ENCODE results near the gene STEEP1.

- TF ChIP-seq, protein P1, sequence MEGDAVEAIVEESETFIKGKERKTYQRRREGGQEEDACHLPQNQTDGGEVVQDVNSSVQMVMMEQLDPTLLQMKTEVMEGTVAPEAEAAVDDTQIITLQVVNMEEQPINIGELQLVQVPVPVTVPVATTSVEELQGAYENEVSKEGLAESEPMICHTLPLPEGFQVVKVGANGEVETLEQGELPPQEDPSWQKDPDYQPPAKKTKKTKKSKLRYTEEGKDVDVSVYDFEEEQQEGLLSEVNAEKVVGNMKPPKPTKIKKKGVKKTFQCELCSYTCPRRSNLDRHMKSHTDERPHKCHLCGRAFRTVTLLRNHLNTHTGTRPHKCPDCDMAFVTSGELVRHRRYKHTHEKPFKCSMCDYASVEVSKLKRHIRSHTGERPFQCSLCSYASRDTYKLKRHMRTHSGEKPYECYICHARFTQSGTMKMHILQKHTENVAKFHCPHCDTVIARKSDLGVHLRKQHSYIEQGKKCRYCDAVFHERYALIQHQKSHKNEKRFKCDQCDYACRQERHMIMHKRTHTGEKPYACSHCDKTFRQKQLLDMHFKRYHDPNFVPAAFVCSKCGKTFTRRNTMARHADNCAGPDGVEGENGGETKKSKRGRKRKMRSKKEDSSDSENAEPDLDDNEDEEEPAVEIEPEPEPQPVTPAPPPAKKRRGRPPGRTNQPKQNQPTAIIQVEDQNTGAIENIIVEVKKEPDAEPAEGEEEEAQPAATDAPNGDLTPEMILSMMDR (IDR thresholded peaks at IDR 0.05), result no peak
- TF ChIP-seq EP300 (IDR thresholded peaks at IDR 0.05) (no peak), POLR2A (IDR thresholded peaks at IDR 0.05) (no peak)
Observed at GRCh38 chrX:119614776-119615175, 49.6 kb upstream of the STEEP1 start.
